Fibroblast of gingiva (primary cell): ENCODE results near the gene NFX1.

Source experiments
- DNase-seq: peaks from one replicate; pipeline ENCODE4 v3.0.0-alpha.2; 2011; ENCODE audit warnings: low read depth

Gene NFX1

DNA sequence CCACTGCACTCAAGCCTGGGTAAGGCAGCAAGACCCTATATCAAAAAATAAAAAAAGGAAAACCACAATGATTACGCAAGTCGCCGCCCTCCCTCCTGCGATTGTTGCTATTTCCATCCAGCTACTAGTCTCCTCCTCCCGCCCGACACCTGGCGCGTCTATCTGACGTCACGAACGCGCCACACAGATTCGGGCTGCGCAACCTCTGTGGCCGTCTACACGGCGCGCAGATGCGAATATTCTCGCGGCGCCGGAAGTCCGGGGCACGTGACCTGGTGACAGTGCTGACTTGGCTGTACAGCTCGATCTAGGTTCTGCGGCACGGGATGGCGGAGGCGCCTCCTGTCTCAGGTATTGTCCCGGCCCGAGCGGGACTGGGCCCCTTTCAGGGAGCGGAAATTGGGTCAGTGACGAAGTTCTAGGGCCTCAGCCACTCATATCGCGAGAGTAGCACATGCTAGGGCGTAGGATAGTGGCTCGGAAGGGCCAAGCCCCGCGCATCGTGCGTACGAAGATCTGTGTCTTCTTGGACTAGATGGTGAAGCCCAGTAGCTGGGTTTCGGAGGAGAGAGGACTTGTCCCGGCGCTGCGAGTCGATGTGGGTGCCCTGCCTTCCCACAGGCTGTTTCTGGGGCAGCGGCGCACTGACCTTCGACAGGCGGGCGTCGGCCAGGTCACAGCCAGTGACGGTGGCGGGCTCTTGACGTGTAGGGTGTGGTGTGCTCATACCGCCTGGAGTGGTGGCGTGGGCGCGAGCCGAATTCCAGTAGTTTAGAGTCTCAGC is at the start of gene NFX1:
NFX1 (plus strand) TSS at position 270 of the 784 bp plus-strand sequence; CDS start at position 327, 57 bp downstream.
- peak; percentile 99 for DNase-seq

DNA sequence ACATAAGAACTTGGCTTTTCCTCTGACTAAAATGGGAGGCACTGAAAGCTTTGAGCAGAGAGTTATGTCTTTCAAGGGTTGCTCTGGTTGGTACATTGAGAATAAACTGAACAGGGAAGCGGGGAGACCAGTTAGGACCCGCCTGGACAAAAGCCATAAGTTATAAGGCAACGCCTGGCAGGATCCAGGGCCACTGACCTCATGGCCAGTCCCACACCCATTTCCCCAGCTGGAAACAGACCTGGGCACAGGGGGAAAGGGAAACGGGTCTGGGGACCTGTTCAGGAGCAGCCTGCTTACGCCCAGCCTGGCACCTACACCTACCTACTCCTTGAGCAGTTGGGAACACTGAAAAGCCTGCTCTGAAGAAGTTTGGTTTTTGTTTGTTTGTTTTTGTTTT is 49.0 kb upstream of the NFX1 start:
- no peak for DNase-seq

- no peak for DNase-seq
Observed at GRCh38 chr9:33242609-33243134, 47.6 kb upstream of the NFX1 start.

- no peak for DNase-seq
Observed at GRCh38 chr9:33244137-33244784, 46.1 kb upstream of the NFX1 start.

DNA sequence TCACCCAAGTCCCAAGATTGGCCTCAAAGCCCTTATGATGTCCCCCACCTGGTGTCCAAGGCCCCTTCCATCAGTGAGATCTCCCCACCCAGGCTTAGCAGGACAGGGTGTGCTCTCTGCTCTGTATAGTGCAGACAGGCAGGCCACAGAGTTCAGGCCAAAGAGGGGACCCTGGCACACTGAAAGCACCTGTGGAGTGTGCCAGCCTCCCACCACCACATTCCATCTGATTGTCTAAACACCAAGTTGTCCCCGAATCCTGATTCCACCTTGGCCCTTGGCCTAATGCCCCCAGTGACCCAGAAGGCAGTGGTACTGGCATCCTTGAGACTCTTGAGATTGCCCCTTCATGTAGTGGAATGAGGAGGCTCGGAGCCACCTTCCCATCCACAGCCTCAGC is 45.0 kb upstream of the NFX1 start:
- no peak for DNase-seq

DNA sequence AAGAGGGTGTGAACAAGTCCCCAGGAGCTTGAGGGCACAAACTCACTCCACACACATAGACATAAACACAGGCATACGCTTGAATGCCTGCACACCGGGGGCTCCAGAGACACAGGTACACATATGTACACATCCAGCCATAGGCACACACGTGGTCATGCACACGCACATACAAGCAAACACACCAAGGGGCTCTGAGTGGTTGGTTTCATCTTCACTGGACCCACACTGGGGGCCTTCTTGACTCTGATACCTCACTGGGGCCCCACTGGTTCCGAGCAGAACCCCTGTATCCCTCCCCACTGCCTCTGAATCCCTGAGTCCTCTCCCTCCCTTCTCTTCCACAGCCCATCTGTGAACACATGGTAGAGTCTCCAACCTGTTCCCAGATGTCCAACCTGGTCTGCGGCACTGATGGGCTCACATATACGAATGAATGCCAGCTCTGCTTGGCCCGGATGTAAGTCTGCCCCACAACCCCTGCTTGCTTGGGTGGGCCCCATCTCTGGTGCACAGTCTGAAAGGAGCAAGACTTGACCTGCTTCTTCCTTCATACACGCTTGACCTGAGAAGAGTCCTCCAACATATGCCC is 44.0 kb upstream of the NFX1 start:
- no peak for DNase-seq

GRCh38 chr9:33248606-33249005 is 41.7 kb upstream of the NFX1 start:
- DNase-seq = no peak

DNA sequence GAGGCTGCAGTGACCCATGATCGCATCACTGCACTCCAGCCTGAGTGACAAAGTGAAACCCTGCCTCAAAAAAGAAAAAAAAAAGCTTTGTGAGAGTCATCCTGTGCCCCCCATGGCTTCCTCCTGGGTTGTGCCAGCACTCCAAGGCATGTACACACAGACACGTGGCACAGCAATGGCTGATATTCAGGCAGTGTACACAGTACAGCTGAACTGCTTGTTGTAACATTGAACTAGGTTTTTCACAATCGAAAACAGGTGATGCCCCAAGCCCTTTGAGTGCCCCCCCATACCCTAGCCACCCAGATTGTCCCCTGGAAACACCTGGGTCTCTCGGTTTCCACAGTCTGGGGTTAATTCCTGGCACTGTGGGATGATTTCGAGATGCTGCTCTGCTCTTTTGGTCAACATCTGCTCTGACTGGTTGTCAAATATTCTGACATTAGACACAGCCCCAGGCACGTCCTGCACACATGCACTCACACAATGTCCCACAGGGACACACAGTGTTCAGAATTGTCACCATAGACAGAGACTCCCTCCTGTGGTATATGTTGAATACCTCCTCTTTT is 41.1 kb upstream of the NFX1 start:
- no peak for DNase-seq

DNA sequence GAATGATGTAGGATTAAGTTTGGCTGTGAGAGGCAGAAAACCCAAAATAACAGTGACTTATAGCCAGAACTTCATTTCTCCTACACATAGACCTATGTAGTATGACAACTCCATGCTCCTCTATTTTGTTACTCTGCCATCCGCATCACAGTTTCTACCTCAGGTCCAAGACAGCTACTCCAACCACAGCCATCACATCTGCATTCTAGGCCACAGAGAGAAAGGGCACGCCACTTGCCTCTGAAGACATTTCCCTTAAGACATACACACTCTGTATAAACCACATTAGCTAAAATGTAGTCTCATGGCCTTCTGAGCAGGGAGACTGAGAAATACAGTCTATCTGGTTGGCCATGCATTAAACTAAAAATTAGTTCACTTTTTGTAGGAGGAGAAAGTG is 40.3 kb upstream of the NFX1 start:
- DNase-seq = no peak

DNA sequence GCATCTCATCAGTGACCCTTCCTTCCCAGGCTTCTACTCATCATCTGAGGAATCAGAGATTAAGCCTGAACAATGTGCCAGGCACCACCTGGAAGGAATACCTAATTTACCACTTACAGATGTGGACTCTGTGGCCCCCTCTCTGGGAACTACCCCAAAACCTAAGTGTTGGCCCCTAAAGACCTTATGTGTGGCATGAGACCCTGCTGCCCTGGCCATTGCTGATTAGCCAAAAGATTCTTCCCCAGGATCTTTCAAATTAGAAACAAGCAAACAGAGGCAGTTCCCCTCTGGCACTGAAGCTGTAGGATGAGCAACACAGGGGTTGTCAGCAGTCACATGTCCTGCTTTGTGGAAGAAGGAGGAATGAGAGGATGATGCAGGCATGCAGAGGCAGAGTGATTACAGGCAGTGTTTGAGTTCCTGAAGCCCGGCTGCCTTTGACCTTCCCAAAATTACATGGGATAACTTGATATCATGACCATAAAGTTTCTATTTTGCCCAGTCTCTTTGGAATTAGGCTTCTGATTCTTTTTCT is 39.8 kb upstream of the NFX1 start:
- peak; percentile 59 for DNase-seq

- DNase-seq = no peak
Observed at GRCh38 chr9:33254211-33254610, 36.1 kb upstream of the NFX1 start.

- no peak for DNase-seq
Observed at GRCh38 chr9:33255014-33255413, 35.3 kb upstream of the NFX1 start.

DNA sequence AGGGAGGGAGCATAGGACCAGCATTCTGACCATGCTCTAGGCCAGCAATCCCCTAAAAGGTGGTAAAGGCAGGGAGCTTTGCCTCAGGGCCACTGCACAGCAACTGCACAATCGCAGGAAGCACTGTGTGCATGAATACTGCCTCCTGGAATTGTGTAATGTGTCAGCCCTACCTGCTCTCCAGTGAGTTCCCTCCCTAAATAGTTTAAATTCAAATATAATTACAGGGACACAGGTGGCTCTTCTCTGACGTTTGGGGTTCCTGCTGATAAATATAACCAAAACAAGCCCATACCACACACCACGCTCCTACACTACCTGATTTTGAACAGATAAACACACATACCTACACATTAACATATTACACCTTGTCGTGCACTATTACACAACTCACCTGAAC is 34.8 kb upstream of the NFX1 start:
- DNase-seq = no peak

DNA sequence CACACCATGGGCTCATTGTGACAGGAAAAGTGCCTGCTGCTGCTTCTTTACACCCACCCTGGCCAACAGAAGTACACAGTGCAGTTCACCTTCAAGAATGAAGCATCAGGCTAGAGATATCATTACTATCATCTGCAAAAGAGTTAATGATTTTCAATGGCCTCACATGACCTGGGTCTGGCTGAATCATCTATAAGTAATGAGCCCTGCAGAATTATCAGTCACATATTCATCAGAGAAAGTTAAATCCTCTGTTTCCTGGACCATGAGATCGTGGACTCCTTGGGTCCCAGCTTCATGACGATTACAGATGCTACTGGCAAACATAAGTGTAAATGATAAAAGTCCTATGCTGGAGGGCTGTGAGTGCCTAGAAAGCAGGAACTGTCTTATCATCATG is 34.1 kb upstream of the NFX1 start:
- DNase-seq = no peak

DNA sequence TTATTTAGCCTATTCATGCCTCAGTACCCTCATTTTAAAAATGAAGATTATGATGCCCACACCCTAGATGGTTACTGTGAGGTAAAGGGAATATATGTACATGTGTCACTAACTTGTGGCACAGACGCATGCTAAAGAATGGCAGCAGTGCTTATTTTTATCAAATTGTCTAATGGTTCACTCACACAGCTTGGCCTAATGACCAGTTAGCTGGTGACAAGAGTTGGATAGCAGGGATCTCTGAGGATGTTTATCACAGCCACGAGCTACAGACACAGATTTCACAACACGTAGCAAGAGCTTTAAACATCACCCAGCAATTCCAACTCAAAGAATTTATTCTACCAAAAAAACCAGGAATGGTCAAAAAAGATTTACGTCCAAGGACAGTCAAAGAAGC is 33.0 kb upstream of the NFX1 start:
- DNase-seq = no peak

- DNase-seq = no peak
Observed at GRCh38 chr9:33260372-33260771, 29.9 kb upstream of the NFX1 start.

- DNase-seq = peak; percentile 18
Observed at GRCh38 chr9:33263131-33264002, 26.9 kb upstream of the NFX1 start.

GRCh38 chr9:33264003-33264472 is 26.3 kb upstream of the NFX1 start:
- DNase-seq = peak; percentile 10

- DNase-seq = peak; percentile 99
Observed at GRCh38 chr9:33264473-33265177, 25.7 kb upstream of the NFX1 start, which contains the start of the genes BAG1 and CHMP5. BAG1 (minus strand) TSS chr9:33264708. CHMP5 (plus strand) TSS chr9:33265049; CDS start chr9:33265079, 30 bp downstream.

GRCh38 chr9:33265211-33265865 is 25.0 kb upstream of the NFX1 start:
- DNase-seq = no peak
